Renal pelvis (tissue), 4 donors: Measurements from ENCODE around the gene CLECL1. TPM values are rescaled to one million over a fixed set of nuclear protein-coding genes. Genes with fewer than 3 reads are reported as not detected.
"Not testable (repeated sequence)": the region's sequence is repeated elsewhere in the genome, so short reads cannot be mapped to it uniquely, and the experiment has no call there.

ENCODE experiments used
- DNase-seq: peaks from one replicate; pipeline ENCODE4 v3.0.0-alpha.2; 2013
- polyA plus RNA-seq, 3 donors: library from polyadenylated mRNA; unstranded; fragments of 120-200 nt; gene quantifications; one replicate each; pipeline ENCODE4 v1.2.1, GENCODE V29; 2013; ENCODE audit not compliant: insufficient read length in 3 of 3

CLECL1 gene
- polyA plus RNA-seq, 3 donors = 0.21 to 0.22 TPM; not detected in 1

DNA sequence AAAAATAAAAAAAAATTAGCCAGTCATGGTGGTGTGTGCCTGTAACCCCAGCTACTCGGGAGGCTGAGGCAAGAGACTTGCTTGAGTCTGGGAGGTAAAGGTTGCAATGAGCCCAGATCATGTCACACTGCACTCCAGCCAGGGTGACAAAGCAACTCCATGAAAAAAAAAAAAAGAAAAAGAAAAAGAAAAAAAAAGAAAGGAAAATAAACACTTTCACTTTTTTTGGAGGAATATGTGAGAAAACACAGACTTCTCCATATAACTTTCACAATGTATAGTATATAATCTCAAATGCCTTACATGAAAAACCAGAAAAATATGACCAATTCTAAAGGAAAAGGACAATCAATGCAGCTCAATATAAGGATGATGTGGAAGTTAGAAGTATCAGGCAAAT lies 8.9 kb downstream of the CLECL1 start:
- no peak for DNase-seq

GRCh38 chr12:9721394-9722092 lies 11.4 kb downstream of the CLECL1 start:
- DNase-seq = no peak

GRCh38 chr12:9719790-9720189 lies 13.1 kb downstream of the CLECL1 start:
- DNase-seq = no peak

GRCh38 chr12:9718968-9719367 lies 13.9 kb downstream of the CLECL1 start:
- no peak for DNase-seq

- no peak for DNase-seq
Observed at GRCh38 chr12:9717070-9717925, 15.6 kb downstream of the CLECL1 start.

GRCh38 chr12:9713032-9713558 lies 19.8 kb downstream of the CLECL1 start:
- not testable (repeated sequence) for DNase-seq

- DNase-seq = no peak
Observed at GRCh38 chr12:9711664-9712063, 21.2 kb downstream of the CLECL1 start.

GRCh38 chr12:9710584-9711375 lies 22.1 kb downstream of the CLECL1 start:
- DNase-seq = no peak

GRCh38 chr12:9708853-9709252 lies 24.0 kb downstream of the CLECL1 start:
- no peak for DNase-seq

GRCh38 chr12:9707864-9708808 lies 24.8 kb downstream of the CLECL1 start:
- peak; percentile 20 for DNase-seq

GRCh38 chr12:9707356-9707755 lies 25.5 kb downstream of the CLECL1 start:
- DNase-seq = no peak

GRCh38 chr12:9706086-9706685 lies 26.7 kb downstream of the CLECL1 start:
- no peak for DNase-seq

- DNase-seq = not testable (repeated sequence)
Observed at GRCh38 chr12:9704561-9704960, 28.3 kb downstream of the CLECL1 start.

- DNase-seq = no peak
Observed at GRCh38 chr12:9702255-9702654, 30.6 kb downstream of the CLECL1 start.

DNA sequence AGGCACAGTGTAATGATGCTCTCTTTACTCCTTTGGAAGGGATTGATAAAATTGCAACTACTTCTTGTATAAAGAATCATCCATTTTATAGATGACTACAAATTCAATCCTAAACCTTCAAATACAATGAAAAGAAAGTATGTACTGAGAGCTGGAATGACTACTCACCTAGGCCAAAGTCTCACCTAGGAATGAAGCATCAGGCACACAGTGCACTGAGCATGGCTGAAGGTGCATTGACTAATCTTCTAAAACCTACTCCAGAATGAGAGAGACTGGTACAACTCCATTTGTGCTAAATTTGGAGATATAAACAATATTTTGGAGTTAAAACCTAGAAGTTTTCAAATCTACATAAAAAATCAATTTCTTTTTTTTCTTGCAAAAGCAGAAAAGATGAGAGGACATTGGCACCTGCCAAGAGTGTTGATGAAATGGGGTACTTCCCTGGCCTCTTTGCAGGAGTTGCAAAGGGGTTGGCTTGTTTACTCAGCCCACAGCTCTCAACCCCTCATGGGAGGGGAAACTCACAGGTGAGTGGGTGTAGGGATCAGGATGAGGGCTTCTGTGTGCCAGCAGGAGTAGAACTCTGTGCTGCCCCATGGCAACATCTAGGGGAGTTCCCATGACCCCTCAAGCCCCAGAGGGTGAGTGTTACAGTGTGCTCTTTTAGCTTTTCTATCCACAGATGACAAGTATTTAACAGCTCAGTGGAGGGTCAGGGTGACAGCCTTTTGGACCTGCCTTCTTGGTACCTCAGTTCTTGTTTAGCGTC lies 31.3 kb downstream of the CLECL1 start:
- DNase-seq = no peak

DNA sequence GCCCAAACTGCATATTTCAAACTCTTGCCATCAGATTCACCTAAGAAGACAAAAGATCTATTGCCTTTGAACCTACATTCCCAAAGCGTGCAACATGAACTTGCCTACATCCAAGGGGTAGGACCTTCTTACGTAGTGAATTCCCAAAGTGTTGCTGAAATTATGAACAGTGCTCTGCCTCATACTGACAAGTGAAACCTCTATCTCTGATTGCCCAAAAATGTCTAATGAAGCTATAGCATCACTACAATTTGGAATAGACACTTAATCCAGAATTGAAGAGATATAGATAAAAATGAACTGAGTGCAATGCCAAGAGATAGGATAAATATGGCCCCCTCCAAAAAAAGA lies 32.3 kb downstream of the CLECL1 start:
- DNase-seq = no peak

DNA sequence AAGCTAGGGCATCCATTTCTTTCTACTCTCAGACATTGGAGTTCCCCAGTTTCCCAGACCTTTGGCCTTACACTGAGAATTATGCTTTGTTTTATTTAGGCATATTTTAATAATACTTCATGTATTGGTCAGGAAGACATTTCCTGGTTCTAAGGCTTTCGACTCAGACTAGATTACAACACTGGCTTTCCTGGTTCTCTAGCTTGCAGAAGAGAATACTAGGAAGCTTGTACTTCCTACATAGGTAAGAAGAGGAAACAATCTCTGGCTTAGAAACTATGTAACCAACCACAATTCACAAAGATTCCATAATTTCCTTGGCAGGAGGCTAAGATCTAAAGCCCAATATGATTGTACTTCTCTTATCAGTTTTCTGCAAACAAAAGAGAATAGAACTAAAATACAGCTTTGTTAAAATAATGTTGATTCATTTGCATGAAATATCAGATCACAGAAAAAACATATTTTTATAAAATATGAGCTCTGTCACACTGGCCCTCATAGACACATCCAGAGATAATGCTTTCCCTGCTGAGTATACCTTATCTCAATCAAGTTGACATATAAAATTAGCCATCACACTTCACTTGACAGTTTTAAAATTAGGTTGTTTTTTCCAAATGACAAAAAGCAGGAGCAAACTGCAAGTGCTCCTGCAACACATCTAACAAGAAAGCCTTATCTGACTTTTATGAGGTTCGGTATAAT lies 32.8 kb downstream of the CLECL1 start:
- DNase-seq = no peak

GRCh38 chr12:9699269-9699897 lies 33.5 kb downstream of the CLECL1 start:
- DNase-seq = no peak

DNA sequence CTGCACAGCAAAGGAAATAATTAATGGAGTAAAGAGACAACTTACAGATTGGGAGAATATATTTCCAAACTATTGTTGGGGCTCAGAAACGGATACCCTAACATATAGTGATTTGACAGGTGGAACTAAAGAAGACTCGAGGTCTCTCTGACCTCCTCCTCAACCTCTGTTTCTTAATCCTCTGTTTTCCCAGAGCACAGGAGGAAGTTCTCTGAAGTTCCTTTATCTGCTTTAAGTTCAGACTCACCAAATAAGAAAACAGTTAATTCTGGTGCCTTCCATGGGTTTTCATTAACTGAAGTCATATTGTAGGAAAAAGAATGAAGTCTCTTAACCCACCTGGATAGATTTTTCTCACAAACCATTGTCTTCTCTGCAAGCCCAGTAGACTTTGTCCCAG lies 34.2 kb downstream of the CLECL1 start:
- no peak for DNase-seq
